GM23338 (cell line): ENCODE measurements around the gene RNF115. TPM values are rescaled to one million over a fixed set of nuclear protein-coding genes. Genes with fewer than 3 reads are reported as not detected.

ENCODE experiments used
- ATAC-seq: fragments of 200-7000 bp; cut with Tn5 transposase; 3 replicates; pipeline ENCODE4 v1.9.1; 2020
- DNase-seq: peaks from one replicate; pipeline ENCODE4 v3.0.0-alpha.2; 2015; ENCODE audit warnings: low spot score
- H2AFZ ChIP-seq: fragments of 200-600 bp; sonication (generic); 2 replicates; pipeline ENCODE4 v1.8.0; 2016; ENCODE audit warnings: antibody characterized with exemption, mild to moderate bottlenecking, moderate library complexity
- H3F3A ChIP-seq: fragments of 200-600 bp; sonication (generic); replicated peaks from 2 replicates; pipeline ENCODE4 v1.8.0; 2017; ENCODE audit warnings: antibody characterized with exemption, mixed run types, low read depth
- H3K27ac ChIP-seq: fragments of 200-600 bp; sonication (generic); 2 replicates; pipeline ENCODE4 v1.6.1; 2016; ENCODE audit warnings: low read depth
- H3K27me3 ChIP-seq: fragments of 200-600 bp; sonication (generic); 2 replicates; pipeline ENCODE4 v1.8.0; 2016; ENCODE audit warnings: mild to moderate bottlenecking, mixed run types, moderate library complexity; ENCODE audit not compliant: insufficient read depth
- H3K36me3 ChIP-seq: fragments of 200-600 bp; sonication (generic); 2 replicates; pipeline ENCODE4 v1.8.0; 2016; ENCODE audit warnings: mild to moderate bottlenecking; ENCODE audit not compliant: insufficient read depth
- H3K4me1 ChIP-seq: fragments of 200-600 bp; sonication (generic); 2 replicates; pipeline ENCODE4 v1.8.0; 2016; ENCODE audit warnings: mild to moderate bottlenecking, moderate library complexity; ENCODE audit not compliant: insufficient read depth
- H3K4me2 ChIP-seq: fragments of 200-600 bp; sonication (generic); 2 replicates; pipeline ENCODE4 v1.7.1; 2017; ENCODE audit warnings: mixed run types
- H3K4me3 ChIP-seq: fragments of 200-600 bp; sonication (generic); 2 replicates; pipeline ENCODE4 v1.6.1; 2016; ENCODE audit warnings: mixed run types
- H3K79me2 ChIP-seq: fragments of 200-600 bp; sonication (generic); replicated peaks from 2 replicates; pipeline ENCODE4 v1.8.0; 2017; ENCODE audit warnings: mild to moderate bottlenecking; ENCODE audit not compliant: insufficient read depth
- H3K9me2 ChIP-seq: fragments of 200-600 bp; sonication (generic); 2 replicates; pipeline ENCODE4 v1.8.0; 2017; ENCODE audit not compliant: insufficient read depth
- H4K20me1 ChIP-seq: fragments of 200-600 bp; sonication (generic); replicated peaks from 2 replicates; pipeline ENCODE4 v1.8.0; 2017; ENCODE audit warnings: mild to moderate bottlenecking; ENCODE audit not compliant: insufficient read depth
- H3K27ac Mint-ChIP-seq: 2 replicates; pipeline ENCODE4 v1.8.0; 2020; ENCODE audit warnings: inconsistent platforms, mild to moderate bottlenecking, moderate library complexity, mixed read lengths
- H3K27me3 Mint-ChIP-seq: 3 replicates; pipeline ENCODE4 v1.8.0; 2022; ENCODE audit warnings: low read depth, mild to moderate bottlenecking, moderate library complexity, mixed read lengths, inconsistent platforms; ENCODE audit not compliant: insufficient read depth, poor library complexity
- H3K36me3 Mint-ChIP-seq: 3 replicates; pipeline ENCODE4 v1.8.0; 2021; ENCODE audit warnings: low read depth, mild to moderate bottlenecking, inconsistent platforms, moderate library complexity, mixed read lengths
- H3K4me1 Mint-ChIP-seq: 3 replicates; pipeline ENCODE4 v1.8.0; 2020; ENCODE audit warnings: mild to moderate bottlenecking, inconsistent platforms, mixed read lengths
- H3K4me3 Mint-ChIP-seq: 3 replicates; pipeline ENCODE4 v1.8.0; 2021; ENCODE audit warnings: moderate library complexity, mild to moderate bottlenecking, inconsistent platforms, mixed read lengths
- H3K9me3 Mint-ChIP-seq: 3 replicates; pipeline ENCODE4 v1.8.0; 2020; ENCODE audit warnings: moderate library complexity, mild to moderate bottlenecking, inconsistent platforms, mixed read lengths
- CREB1 ChIP-seq: fragments of 250-450 bp; sonication (Bioruptor Pico); IDR thresholded peaks from 2 replicates; pipeline ENCODE4 v1.5.0; 2020; ENCODE audit warnings: low read depth, mild to moderate bottlenecking, moderate library complexity
- EZH2 ChIP-seq: fragments of 200-600 bp; sonication (generic); IDR thresholded peaks from one replicate; pipeline ENCODE4 v1.8.0; 2017; ENCODE audit warnings: antibody characterized with exemption, mild to moderate bottlenecking, low read depth; ENCODE audit not compliant: unreplicated experiment
- EZH2phosphoT487 ChIP-seq: fragments of 200-600 bp; sonication (generic); IDR thresholded peaks from one replicate; pipeline ENCODE4 v1.8.1; 2018; ENCODE audit warnings: antibody characterized with exemption; ENCODE audit not compliant: unreplicated experiment
- JUNB ChIP-seq: IDR thresholded peaks from one replicate; pipeline ENCODE4 v1.6.1; 2016; ENCODE audit warnings: antibody characterized with exemption; ENCODE audit not compliant: unreplicated experiment
- NANOG ChIP-seq: IDR thresholded peaks from 2 replicates; pipeline ENCODE4 v1.6.1; 2016; ENCODE audit warnings: antibody characterized with exemption, borderline replicate concordance
- POLR2AphosphoS5 ChIP-seq: IDR thresholded peaks from 2 replicates; pipeline ENCODE4 v1.6.1; 2016; ENCODE audit warnings: antibody characterized with exemption, low read depth
- STAT1 ChIP-seq: IDR thresholded peaks from one replicate; pipeline ENCODE4 v1.6.1; 2016; ENCODE audit warnings: antibody characterized with exemption; ENCODE audit not compliant: unreplicated experiment
- ZNF114 ChIP-seq: fragments of 250-450 bp; sonication (Bioruptor Pico); IDR thresholded peaks from 2 replicates; pipeline ENCODE4 v1.5.0; 2020; ENCODE audit warnings: mild to moderate bottlenecking, moderate library complexity
- ZNF331 ChIP-seq: fragments of 250-450 bp; sonication (Bioruptor Pico); IDR thresholded peaks from 2 replicates; pipeline ENCODE4 v1.5.0; 2020; ENCODE audit warnings: low read depth, mild to moderate bottlenecking, moderate library complexity
- polyA plus RNA-seq: library from polyadenylated mRNA; unstranded; fragments of >200 nt; fragmentation: Nextera tagmentation; extraction: Ambion mirVana; gene quantifications from 2 replicates; pipeline ENCODE4 v1.2.1, GENCODE V29; 2016
- total RNA-seq: library from RNA; depleted of rRNA; stranded (reverse); fragments of >200 nt; shearing (Covaris generic); gene quantifications from 2 replicates; pipeline ENCODE4 v1.2.3, GENCODE V29; 2014
- TF ChIP-seq, protein P1 (sequence below): IDR thresholded peaks from one replicate; pipeline ENCODE4 v1.6.1; 2018; ENCODE audit warnings: antibody characterized with exemption; ENCODE audit not compliant: unreplicated experiment
- TF ChIP-seq, protein P2 (sequence below), 2 experiments: fragments of 200-600 bp in 1 of 2; sonication (generic) in 1 of 2; conservative IDR thresholded peaks; 2 replicates each; pipeline versions ENCODE4 v1.5.1 to v1.6.1; 2016 to 2017; ENCODE audit warnings: antibody characterized with exemption in 2 of 2, low read depth in 2 of 2, mild to moderate bottlenecking in 2 of 2, moderate library complexity in 1 of 2
- TF ChIP-seq, protein P3 (sequence below): IDR thresholded peaks from 2 replicates; pipeline ENCODE4 v1.6.1; 2016; ENCODE audit warnings: antibody characterized with exemption
- TF ChIP-seq, protein P4 (sequence below): fragments of 250-450 bp; sonication (Bioruptor Pico); IDR thresholded peaks from 2 replicates; pipeline ENCODE4 v1.5.0; 2020; ENCODE audit warnings: mild to moderate bottlenecking, moderate library complexity

The RNF115 gene
- total and polyA plus RNA-seq, 2 experiments from 2014 or later = 10.6 to 10.9 TPM

DNA sequence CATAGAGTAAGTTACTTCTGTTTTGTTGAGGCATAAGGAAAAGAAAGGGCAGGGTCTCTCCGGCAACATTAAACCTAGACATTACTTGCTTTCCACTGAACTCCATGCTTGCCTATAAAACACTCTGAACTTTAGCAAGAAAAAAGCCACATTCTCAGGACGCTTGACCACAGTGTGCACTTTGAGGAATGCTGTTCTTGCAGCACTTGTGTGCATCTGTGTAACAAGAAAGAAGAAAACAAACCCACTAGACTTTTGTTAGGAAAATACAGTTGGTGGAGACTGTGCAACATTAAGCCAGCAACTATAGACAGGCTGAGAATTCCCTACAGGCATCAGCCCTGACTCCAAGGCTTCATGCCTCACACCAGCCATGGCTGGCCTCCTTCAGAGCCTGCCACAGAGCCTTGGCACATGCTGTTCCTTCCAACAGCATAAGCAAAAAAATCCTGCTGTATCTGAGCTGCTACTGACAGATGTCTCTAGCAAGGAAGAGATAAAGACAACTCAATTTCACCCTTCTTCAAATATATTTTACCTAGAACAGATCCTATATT, 122.5 kb downstream of the RNF115 start:
- H3K27me3 ChIP-seq = no peaks in the 10 kb centered on the region
- H2AFZ ChIP-seq = no peak overlapping the region
- H3K4me3 Mint-ChIP-seq = no peak overlapping the region
- H3K9me2 ChIP-seq = 0 out of 2 replicates have a peak, but pooled peaks cover 3% of the 10 kb centered on the region
- no peak overlapping the region for H3K27ac Mint-ChIP-seq
- no peaks in the 10 kb centered on the region for H3K79me2 ChIP-seq
- no peak overlapping the region for H3K4me2 ChIP-seq
- H3K4me1 Mint-ChIP-seq = no peaks in the 10 kb centered on the region
- no peaks in the 10 kb centered on the region for H3K9me3 Mint-ChIP-seq
- H4K20me1 ChIP-seq = no peaks in the 10 kb centered on the region; the same call in 1 of the 2 replicates
- H3K27ac ChIP-seq = no peak overlapping the region
- H3K36me3 Mint-ChIP-seq = no peaks in the 10 kb centered on the region
- no peak overlapping the region for H3K4me3 ChIP-seq
- DNase-seq (no peak), ATAC-seq (no peak)
- TF ChIP-seq ZNF331 (CRISPR knock-in tag) (no peak), ZNF114 (CRISPR knock-in tag) (no peak), JUNB (no peak), POLR2AphosphoS5 (no peak), CREB1 (no peak), EZH2 (no peak), STAT1 (no peak), EZH2phosphoT487 (no peak), NANOG (no peak)
- TF ChIP-seq, protein P1, sequence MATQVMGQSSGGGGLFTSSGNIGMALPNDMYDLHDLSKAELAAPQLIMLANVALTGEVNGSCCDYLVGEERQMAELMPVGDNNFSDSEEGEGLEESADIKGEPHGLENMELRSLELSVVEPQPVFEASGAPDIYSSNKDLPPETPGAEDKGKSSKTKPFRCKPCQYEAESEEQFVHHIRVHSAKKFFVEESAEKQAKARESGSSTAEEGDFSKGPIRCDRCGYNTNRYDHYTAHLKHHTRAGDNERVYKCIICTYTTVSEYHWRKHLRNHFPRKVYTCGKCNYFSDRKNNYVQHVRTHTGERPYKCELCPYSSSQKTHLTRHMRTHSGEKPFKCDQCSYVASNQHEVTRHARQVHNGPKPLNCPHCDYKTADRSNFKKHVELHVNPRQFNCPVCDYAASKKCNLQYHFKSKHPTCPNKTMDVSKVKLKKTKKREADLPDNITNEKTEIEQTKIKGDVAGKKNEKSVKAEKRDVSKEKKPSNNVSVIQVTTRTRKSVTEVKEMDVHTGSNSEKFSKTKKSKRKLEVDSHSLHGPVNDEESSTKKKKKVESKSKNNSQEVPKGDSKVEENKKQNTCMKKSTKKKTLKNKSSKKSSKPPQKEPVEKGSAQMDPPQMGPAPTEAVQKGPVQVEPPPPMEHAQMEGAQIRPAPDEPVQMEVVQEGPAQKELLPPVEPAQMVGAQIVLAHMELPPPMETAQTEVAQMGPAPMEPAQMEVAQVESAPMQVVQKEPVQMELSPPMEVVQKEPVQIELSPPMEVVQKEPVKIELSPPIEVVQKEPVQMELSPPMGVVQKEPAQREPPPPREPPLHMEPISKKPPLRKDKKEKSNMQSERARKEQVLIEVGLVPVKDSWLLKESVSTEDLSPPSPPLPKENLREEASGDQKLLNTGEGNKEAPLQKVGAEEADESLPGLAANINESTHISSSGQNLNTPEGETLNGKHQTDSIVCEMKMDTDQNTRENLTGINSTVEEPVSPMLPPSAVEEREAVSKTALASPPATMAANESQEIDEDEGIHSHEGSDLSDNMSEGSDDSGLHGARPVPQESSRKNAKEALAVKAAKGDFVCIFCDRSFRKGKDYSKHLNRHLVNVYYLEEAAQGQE = no peak
- TF ChIP-seq, protein P2, sequence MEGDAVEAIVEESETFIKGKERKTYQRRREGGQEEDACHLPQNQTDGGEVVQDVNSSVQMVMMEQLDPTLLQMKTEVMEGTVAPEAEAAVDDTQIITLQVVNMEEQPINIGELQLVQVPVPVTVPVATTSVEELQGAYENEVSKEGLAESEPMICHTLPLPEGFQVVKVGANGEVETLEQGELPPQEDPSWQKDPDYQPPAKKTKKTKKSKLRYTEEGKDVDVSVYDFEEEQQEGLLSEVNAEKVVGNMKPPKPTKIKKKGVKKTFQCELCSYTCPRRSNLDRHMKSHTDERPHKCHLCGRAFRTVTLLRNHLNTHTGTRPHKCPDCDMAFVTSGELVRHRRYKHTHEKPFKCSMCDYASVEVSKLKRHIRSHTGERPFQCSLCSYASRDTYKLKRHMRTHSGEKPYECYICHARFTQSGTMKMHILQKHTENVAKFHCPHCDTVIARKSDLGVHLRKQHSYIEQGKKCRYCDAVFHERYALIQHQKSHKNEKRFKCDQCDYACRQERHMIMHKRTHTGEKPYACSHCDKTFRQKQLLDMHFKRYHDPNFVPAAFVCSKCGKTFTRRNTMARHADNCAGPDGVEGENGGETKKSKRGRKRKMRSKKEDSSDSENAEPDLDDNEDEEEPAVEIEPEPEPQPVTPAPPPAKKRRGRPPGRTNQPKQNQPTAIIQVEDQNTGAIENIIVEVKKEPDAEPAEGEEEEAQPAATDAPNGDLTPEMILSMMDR (conservative IDR thresholded peaks at IDR 0.05; ENCODE audit: low read depth in 2 of 2) = no peak
- TF ChIP-seq, protein P3, sequence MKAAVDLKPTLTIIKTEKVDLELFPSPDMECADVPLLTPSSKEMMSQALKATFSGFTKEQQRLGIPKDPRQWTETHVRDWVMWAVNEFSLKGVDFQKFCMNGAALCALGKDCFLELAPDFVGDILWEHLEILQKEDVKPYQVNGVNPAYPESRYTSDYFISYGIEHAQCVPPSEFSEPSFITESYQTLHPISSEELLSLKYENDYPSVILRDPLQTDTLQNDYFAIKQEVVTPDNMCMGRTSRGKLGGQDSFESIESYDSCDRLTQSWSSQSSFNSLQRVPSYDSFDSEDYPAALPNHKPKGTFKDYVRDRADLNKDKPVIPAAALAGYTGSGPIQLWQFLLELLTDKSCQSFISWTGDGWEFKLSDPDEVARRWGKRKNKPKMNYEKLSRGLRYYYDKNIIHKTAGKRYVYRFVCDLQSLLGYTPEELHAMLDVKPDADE = no peak
- TF ChIP-seq, protein P4, sequence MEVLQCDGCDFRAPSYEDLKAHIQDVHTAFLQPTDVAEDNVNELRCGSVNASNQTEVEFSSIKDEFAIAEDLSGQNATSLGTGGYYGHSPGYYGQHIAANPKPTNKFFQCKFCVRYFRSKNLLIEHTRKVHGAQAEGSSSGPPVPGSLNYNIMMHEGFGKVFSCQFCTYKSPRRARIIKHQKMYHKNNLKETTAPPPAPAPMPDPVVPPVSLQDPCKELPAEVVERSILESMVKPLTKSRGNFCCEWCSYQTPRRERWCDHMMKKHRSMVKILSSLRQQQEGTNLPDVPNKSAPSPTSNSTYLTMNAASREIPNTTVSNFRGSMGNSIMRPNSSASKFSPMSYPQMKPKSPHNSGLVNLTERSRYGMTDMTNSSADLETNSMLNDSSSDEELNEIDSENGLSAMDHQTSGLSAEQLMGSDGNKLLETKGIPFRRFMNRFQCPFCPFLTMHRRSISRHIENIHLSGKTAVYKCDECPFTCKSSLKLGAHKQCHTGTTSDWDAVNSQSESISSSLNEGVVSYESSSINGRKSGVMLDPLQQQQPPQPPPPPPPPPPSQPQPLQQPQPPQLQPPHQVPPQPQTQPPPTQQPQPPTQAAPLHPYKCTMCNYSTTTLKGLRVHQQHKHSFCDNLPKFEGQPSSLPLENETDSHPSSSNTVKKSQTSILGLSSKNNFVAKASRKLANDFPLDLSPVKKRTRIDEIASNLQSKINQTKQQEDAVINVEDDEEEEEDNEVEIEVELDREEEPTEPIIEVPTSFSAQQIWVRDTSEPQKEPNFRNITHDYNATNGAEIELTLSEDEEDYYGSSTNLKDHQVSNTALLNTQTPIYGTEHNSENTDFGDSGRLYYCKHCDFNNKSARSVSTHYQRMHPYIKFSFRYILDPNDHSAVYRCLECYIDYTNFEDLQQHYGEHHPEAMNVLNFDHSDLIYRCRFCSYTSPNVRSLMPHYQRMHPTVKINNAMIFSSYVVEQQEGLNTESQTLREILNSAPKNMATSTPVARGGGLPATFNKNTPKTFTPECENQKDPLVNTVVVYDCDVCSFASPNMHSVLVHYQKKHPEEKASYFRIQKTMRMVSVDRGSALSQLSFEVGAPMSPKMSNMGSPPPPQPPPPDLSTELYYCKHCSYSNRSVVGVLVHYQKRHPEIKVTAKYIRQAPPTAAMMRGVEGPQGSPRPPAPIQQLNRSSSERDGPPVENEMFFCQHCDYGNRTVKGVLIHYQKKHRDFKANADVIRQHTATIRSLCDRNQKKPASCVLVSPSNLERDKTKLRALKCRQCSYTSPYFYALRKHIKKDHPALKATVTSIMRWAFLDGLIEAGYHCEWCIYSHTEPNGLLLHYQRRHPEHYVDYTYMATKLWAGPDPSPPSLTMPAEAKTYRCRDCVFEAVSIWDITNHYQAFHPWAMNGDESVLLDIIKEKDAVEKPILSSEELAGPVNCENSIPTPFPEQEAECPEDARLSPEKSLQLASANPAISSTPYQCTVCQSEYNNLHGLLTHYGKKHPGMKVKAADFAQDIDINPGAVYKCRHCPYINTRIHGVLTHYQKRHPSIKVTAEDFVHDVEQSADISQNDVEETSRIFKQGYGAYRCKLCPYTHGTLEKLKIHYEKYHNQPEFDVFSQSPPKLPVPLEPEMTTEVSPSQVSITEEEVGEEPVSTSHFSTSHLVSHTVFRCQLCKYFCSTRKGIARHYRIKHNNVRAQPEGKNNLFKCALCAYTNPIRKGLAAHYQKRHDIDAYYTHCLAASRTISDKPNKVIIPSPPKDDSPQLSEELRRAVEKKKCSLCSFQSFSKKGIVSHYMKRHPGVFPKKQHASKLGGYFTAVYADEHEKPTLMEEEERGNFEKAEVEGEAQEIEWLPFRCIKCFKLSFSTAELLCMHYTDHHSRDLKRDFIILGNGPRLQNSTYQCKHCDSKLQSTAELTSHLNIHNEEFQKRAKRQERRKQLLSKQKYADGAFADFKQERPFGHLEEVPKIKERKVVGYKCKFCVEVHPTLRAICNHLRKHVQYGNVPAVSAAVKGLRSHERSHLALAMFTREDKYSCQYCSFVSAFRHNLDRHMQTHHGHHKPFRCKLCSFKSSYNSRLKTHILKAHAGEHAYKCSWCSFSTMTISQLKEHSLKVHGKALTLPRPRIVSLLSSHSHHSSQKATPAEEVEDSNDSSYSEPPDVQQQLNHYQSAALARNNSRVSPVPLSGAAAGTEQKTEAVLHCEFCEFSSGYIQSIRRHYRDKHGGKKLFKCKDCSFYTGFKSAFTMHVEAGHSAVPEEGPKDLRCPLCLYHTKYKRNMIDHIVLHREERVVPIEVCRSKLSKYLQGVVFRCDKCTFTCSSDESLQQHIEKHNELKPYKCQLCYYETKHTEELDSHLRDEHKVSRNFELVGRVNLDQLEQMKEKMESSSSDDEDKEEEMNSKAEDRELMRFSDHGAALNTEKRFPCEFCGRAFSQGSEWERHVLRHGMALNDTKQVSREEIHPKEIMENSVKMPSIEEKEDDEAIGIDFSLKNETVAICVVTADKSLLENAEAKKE (CRISPR knock-in tag) = no peak
- H3K36me3 ChIP-seq = no peaks in the 10 kb centered on the region
- peaks cover 3% of the 10 kb centered on the region for H3K27me3 Mint-ChIP-seq
- H3K4me1 ChIP-seq = no peaks in the 10 kb centered on the region
- no peaks in the 10 kb centered on the region for H3F3A ChIP-seq
